DND-41 (cell line): ENCODE data around the gene EDIL3.

Experiments
- CTCF ChIP-seq: IDR thresholded peaks from 2 replicates; pipeline ENCODE4 v1.5.1; 2012; ENCODE audit warnings: borderline replicate concordance, low read length, moderate library complexity, mild to moderate bottlenecking; ENCODE audit not compliant: poor library complexity, severe bottlenecking; ENCODE audit errors: extremely low read depth
- EZH2 ChIP-seq: IDR thresholded peaks from 3 replicates; pipeline ENCODE4 v1.6.1; 2012; ENCODE audit warnings: borderline replicate concordance, low read depth, mild to moderate bottlenecking, moderate library complexity, low read length, inconsistent platforms; ENCODE audit not compliant: severe bottlenecking

DNA sequence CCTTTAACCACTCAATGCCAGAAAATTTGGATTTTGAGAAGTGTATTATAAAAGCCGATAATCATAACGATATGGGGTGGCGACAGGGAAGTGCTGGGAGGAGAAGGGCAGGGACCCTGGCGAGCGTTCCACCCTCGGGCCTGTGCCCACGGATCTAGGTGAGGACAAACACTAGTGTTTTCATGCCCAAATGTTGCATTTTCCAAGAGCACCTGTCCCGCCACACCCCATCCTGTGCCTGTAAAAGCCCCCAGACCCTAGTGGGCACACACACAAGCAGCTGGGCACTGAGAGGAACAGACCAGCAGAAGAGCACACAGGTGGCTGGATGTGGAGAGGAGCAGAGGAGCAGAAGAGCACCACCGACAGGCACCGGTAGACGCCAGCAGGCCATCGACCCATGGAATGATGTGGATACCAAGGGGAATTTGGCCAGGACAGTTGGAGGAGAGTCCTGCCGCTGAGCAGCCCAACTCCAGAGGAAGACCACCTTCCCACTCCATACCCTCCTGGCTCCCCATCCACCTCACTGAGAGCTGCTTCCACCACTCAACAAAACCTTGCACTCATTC, 315.0 kb downstream of the EDIL3 start:
- TF ChIP-seq CTCF (no peak), EZH2 (no peak)
